GM21367 (cell line): Measurements from ENCODE around the gene INPP5A.
"Not testable (repeated sequence)": the region's sequence is repeated elsewhere in the genome, so short reads cannot be mapped to it uniquely, and the experiment has no call there.

Source experiments
- ATAC-seq: cut with Tn5 transposase; IDR thresholded peaks from one replicate; pipeline ENCODE4 v1.9.1; 2021; ENCODE audit not compliant: unreplicated experiment

The INPP5A gene

GRCh38 chr10:132730573-132730953 is 193.0 kb downstream of the INPP5A start:
- no peak for ATAC-seq

- ATAC-seq: no peak
Observed at GRCh38 chr10:132732518-132732917, 194.9 kb downstream of the INPP5A start.

DNA sequence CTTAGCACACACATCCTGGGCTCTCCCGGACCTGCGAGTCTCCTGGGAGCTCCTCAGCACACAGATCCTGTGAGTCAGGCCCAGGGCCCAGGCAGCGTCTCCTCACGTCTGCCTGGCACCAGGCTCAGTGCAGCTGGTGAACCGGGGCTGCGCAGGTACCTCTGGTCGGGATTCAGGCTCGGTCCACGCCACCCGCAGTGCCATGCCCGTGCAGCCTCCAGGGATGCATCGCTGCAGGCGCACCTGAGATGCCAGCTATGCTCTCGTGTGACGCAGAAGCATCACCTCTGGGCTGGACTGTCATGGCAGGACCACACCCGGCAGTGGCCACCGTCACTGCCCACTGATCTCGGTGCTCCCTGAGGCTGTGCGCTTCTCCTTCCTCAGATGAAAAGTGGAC is 196.3 kb downstream of the INPP5A start:
- no peak for ATAC-seq

DNA sequence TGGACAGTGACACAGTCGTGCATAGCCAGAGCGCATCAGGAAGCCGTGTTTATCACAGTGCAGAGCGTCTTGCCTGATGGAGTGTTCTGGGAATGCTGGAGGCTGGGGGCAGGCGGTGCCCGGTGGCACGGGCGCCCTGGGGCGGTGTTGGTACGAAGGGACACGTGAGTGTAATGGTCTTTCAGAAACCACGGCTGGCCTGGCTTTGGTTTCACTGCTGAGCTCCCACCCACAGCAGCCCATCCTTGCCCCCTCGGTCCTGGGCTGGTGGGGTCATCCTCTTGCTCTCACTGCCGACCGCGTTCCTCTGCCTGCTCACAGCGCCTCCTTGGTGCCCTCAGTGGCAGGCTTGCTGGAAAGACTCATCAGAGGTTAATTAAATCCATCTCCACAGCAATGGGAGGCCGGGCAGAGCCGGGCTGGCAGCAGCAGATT is 197.8 kb downstream of the INPP5A start:
- no peak for ATAC-seq

- ATAC-seq: no peak
Observed at GRCh38 chr10:132735923-132736391, 198.4 kb downstream of the INPP5A start.

DNA sequence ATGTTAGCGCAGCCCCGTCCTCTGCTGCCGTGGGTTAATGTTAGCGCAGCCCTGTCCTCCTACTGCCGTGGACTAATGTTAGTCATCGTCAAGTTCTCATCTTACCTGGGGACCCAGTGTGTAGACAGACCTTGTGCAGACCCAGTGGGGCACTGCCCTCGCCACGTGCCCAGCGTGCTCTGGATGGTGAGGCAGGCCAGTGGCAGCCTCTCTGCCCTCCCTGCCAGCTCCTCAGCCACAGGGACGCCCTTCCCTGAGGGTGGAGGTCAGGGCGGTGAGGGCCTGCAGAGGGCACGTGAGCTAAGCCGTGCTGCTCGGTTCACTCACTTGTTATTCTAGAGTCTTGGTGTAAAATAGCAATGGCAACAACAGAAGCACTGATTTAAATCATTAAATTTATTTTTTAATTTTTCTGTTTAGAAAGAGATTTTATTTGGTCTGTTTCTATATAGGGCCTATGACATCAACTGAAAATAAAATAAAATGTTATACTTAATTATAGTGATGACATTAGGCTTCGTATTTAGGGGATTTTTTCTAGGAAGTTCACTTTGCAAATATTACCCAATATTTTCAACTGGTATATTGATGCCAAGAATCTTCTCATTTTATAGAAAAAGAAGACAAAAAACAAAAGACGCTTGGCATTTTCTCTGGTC is 199.9 kb downstream of the INPP5A start:
- ATAC-seq: no peak

DNA sequence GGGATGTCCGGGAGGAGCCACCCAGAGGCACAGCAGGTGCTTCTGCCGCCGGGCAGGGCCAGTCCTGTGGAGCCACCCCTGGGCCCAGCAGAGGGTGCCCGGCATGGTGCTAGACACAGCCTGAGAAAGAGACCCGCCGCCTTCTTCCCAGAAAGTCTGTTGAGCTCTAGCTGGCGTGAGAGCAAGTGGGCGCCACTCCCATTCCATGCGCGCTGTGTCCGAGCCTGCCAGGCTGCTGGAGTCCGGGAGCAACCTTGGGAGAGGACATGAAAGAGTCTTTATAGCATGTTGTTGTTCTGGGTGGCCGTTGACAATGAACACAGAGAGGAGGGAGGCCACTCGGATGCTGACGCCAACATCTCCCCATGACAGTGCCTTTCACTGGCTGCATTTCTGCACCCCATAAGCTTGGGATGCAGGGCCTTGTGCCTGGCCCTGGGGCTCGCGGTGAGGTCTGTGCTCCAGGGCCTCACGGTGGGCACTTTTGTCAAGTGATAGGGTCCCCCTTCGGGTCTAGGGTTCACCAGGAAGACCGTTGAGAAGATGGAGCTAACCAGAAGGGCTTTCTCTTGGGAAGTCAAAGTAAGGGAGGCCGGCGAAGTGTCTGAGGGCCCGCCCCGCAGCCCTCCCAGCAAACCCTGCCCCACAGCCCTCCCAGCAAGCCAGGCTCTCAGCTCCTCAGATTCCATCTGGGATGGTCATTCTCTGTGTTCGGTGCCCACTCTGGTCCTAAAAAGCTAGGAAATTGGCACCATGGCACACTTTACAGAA is 201.1 kb downstream of the INPP5A start:
- no peak for ATAC-seq

GRCh38 chr10:132739225-132739613 is 201.6 kb downstream of the INPP5A start:
- ATAC-seq: no peak

- ATAC-seq: no peak
Observed at GRCh38 chr10:132740588-132740987, 203.0 kb downstream of the INPP5A start.

DNA sequence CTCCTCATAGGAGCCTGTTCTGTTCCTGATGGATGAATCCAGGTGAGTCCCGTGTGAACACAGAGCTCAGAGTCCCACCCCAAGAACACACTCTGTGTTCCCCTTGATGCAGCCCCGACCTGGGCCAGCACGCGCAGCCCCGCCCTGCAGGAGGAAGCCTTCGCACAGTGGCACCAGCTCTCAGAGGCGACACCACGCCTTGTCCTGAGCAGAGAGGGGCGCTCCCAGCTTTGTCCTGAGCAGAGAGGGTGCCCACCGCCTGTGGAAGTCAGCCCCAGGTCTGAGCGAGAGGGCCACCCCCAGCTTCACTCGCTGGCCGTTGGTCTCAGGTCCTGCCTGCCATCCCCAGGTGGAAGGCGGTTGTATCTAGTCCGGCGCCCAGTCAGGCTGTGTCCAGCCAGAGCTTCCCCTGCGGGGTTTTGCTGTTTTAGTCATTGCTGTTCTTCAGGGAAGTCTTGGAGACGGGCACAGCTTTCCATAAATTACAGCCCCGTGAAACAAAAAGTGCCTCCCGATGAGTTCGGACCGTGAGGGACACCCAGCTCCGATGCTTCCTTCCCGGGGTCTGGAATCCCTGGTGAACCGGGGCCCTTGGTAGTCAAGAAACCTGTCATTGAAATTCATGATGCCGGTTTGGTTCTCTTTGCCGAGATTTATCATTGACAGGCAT is 204.7 kb downstream of the INPP5A start:
- ATAC-seq: no peak

DNA sequence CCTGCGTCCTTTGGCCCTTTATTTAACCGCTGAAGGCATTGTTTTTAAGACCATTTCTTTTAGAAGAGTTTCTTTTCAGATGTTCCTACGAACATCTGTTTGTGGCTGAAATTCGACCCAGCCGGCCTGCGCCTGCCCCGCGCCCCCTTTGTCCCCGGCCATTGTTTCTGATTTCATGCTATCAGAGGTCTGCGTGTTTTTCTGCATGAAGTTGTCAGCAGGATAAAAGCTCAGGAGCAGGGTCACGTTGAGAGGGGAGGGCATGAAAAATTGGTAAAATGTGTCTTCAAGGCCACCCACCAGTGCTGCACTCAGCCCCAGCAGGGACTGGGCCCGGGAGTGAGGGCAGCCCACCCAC is 205.2 kb downstream of the INPP5A start:
- no peak for ATAC-seq

DNA sequence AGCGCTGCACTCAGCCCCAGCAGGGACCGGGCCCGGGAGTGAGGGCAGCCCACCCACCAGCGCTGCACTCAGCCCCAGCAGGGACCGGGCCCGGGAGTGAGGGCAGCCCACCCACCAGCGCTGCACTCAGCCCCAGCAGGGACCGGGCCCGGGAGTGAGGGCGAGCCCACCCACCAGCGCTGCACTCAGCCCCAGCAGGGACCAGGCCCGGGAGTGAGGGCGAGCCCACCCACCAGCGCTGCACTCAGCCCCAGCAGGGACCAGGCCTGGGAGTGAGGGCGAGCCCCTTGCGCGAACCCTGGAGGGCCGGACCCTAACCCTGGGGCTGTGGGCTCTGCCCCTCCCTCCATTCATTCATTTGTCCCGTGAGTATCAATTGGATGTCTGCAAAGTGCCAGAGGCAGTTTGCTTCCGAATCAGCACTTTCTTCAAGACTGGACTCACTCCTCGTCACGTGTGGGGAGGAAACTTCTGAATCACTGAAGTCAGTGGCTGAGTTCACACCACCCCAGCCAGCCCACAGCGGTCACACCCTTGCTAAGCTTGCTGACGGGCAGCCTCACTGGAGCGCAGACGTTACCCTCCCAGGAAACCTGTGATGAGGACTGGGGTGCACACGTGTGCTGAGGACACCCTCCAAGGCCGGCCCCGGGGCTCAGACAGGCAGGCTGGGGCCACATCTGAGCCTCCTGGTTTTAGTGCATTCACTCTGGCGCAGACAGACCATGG is 205.8 kb downstream of the INPP5A start:
- ATAC-seq: not testable (repeated sequence)

GRCh38 chr10:132743925-132744490 is 206.4 kb downstream of the INPP5A start:
- no peak for ATAC-seq

DNA sequence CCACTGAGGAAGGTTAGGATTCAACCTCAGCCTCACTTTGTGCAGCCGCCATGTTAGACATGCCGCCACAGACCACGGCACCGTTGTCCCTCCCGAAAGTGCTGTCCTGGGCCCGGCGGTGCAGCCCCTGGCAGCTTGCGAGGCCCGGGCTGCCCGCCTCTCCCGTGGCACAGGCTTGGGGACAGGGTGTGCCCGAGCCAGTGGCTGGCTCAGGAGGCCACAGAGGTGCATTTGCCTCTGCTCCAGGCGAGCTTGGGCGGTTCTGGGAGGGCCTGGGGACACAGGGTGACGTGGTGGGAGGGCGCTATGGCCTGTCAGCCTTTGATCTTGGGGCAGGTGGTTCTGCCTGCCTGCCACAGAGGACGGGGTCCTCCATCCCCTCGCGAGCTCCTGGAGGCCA is 207.3 kb downstream of the INPP5A start:
- no peak for ATAC-seq

DNA sequence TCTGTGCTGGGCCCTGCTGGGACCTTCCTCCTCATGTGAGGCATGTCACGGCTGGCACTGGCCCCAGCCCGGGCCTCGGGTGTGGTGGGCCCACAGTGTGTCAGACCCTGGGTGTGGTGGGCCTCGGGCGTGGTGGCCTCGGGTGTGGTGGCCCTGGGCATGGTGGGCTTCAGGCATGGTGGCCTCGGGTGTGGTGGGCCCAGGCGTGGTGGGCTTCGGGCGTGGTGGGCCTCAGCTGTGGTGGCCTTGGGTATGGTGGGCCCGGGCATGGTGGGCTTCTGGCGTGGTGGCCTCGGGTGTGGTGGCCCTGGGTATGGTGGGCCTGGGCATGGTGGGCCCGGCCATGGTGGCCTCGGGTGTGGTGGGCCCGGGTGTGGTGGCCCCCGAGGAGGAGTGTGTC is 207.9 kb downstream of the INPP5A start:
- ATAC-seq: no peak

- ATAC-seq: no peak
Observed at GRCh38 chr10:132745971-132746370, 208.4 kb downstream of the INPP5A start.

GRCh38 chr10:132746386-132746785 is 208.8 kb downstream of the INPP5A start:
- ATAC-seq: no peak

DNA sequence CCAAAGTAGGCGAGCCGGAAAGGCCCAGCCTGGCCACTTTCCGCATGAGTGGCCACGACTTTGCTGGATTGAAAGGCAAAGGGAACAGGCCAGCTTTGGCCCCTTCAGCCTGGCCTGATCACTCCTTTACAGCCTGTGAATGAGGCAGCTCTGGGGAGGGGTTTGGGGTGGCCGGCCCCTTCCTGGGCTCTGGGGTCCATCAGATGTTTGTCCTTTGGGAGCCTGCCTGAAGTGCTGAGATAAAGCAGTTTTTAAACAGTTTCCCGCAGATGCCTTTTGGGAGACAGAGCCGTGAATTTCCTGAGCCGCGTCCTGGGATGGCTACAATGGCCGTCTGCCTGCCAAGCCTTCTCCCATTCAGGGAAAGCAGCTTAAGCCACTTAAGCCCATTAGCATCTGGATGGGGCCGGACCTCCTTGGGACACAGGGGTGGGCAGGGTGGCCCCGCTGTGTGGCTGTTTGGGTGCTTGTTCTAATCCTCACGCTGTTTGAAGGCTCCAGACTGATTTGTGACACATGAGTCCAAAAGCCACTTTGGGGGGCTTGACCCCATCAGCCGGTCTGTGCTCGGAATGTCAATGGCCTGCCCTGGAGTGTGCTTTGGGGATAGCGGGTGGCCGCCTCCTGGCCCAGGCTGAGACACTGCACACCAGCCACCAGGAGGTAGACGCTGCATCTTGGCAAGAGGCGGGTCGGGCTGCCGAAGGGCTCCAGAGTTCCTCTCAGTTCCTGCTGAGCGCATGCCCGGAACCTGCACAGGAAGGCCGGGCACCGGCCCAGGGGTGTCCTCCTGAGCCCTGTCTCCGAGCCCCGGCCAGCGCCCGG is 209.4 kb downstream of the INPP5A start:
- ATAC-seq: no peak

- ATAC-seq: no peak
Observed at GRCh38 chr10:132748135-132748534, 210.5 kb downstream of the INPP5A start.
